Natural killer cell (primary cell): ENCODE data around the gene ZDHHC21. TPM values are rescaled to one million over a fixed set of nuclear protein-coding genes. Genes with fewer than 3 reads are reported as not detected.

Source experiments
- ATAC-seq, 3 donors: fragments of 150-1000 bp in 2 of 3; fragments of 200-7000 bp in 1 of 3; cut with Tn5 transposase; 1 replicate in 1 of 3; 2 replicates in 2 of 3; pipeline ENCODE4 v1.10.0; 2021; ENCODE audit warnings: mild to moderate bottlenecking in 2 of 3, moderate library complexity in 2 of 3
- DNase-seq, 2 donors: peaks; one replicate each; pipeline versions ENCODE4 v3.0.0 to v3.0.0-alpha.2; 2013 to 2021; ENCODE audit warnings: mixed read lengths in 1 of 2
- H3K27ac ChIP-seq: one replicate; pipeline ENCODE4 v1.5.1; 2013; ENCODE audit warnings: mild to moderate bottlenecking, low read length
- H3K27me3 ChIP-seq: one replicate; pipeline ENCODE4 v1.6.1; 2013; ENCODE audit warnings: low read length; ENCODE audit not compliant: control insufficient read depth, insufficient read depth
- H3K36me3 ChIP-seq: one replicate; pipeline ENCODE4 v1.6.1; 2013; ENCODE audit warnings: low read length; ENCODE audit not compliant: control insufficient read depth, insufficient read depth
- H3K4me1 ChIP-seq: one replicate; pipeline ENCODE4 v1.6.1; 2013; ENCODE audit warnings: low read length; ENCODE audit not compliant: control insufficient read depth, insufficient read depth
- H3K4me3 ChIP-seq: one replicate; pipeline ENCODE4 v1.5.1; 2013; ENCODE audit warnings: low read length
- H3K9me3 ChIP-seq: one replicate; pipeline ENCODE4 v1.6.1; 2013; ENCODE audit warnings: low read length; ENCODE audit not compliant: control insufficient read depth, insufficient read depth
- H3K27ac Mint-ChIP-seq, 2 donors: one replicate each; pipeline ENCODE4 v1.8.0; 2022; ENCODE audit warnings: mild to moderate bottlenecking in 2 of 2, mixed read lengths in 2 of 2, moderate library complexity in 1 of 2
- H3K27me3 Mint-ChIP-seq, 2 donors: one replicate each; pipeline ENCODE4 v1.8.0; 2022; ENCODE audit warnings: low read depth in 2 of 2, mixed read lengths in 2 of 2
- H3K36me3 Mint-ChIP-seq: one replicate; pipeline ENCODE4 v1.8.0; 2022; ENCODE audit warnings: mixed read lengths
- H3K4me1 Mint-ChIP-seq, 2 donors: one replicate each; pipeline ENCODE4 v1.8.0; 2022; ENCODE audit warnings: mixed read lengths in 2 of 2
- H3K4me3 Mint-ChIP-seq: one replicate; pipeline ENCODE4 v1.8.0; 2022; ENCODE audit warnings: mild to moderate bottlenecking, moderate library complexity, mixed read lengths
- H3K9me3 Mint-ChIP-seq, 2 donors: one replicate each; pipeline ENCODE4 v1.8.0; 2022; ENCODE audit warnings: mixed read lengths in 2 of 2
- CTCF ChIP-seq: fragments of 200-600 bp; IDR thresholded peaks from one replicate; pipeline ENCODE4 v1.8.0; 2022; ENCODE audit warnings: antibody characterized with exemption
- WGBS: methylation state at CpG from one replicate; pipeline ENCODE4 v1.1.7; 2013; ENCODE audit warnings: missing lambda C conversion rate; ENCODE audit not compliant: insufficient coverage; 5-methylcytosine and 5-hydroxymethylcytosine counted together
- intact Hi-C: fragments of 100-400 bp; cut with micrococcal nuclease; formaldehyde crosslinking; loops from one replicate; pipeline ENCODE4 v1.14.2; 2022
- total RNA-seq, 4 donors: library from RNA; stranded (reverse); fragments of 120-200 nt in 1 of 4; gene quantifications; one replicate each; pipeline versions ENCODE4 v1.2.3 to v1.2.4, GENCODE V29; 2013 to 2022

Gene ZDHHC21
- total RNA-seq, 3 donors from 2014 or later (not counting 1 experiment from before 2014, with no cell fraction given), result 9.2 to 17.8 (median 12.9) TPM

DNA sequence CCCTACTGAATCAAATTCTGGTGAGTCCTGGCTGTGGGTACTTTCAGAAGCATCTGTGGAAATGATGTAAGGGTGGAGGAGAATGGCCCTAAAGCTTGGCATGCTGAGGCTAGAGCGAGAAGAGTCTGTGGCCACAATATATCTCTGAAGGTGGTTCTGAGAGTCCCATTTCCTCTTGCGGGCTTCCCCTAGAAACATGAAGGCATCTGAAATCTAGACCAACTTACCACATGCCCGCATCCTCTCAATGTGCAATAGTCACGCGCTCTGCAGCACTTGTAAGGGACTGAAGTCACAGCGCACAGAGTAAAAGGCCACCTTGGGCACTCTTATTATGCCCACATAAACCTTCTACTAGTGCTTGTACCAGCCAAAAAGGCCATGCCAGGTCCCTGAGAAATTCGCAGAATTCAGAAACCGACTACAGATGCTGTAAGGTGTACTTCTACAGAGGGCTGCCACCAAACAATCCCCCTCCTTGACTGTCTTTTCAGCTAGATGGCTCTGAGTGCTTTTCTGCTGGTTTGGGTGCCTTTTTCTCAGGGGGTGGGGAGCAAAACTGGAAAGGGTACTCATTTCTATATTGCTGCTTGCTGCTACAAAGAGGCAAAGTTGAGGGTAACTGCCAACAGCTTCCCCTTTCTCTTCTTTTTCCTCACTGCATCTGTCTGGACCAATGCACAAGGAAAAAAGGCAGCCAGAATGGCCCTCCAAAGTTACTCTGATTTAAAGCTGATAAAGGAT, 107.3 kb downstream of the ZDHHC21 start:
- Histone ChIP-seq H3K4me1 (peaks cover 7% of the 10 kb centered on the region), H3K27ac (no peak overlapping the region), H3K27me3 (no peaks in the 10 kb centered on the region), H3K4me3 (no peak overlapping the region), H3K36me3 (no peaks in the 10 kb centered on the region), H3K9me3 (no peaks in the 10 kb centered on the region)
- peaks cover 8% of the 10 kb centered on the region for H3K36me3 Mint-ChIP-seq
- intact Hi-C loops, result no loop called here
- peak overlapping the region in 1 of 2 donors; percentile 76 for H3K27ac Mint-ChIP-seq
- peaks cover 0 to 2% of the 10 kb centered on the region in 2 donors for H3K9me3 Mint-ChIP-seq
- TF ChIP-seq CTCF, result no peak
- ATAC-seq (peak; percentile 62 to 89 (median 67)), DNase-seq (peak in 1 of 2 donors; percentile 40)
- H3K27me3 Mint-ChIP-seq, result peaks cover 0 to 8% of the 10 kb centered on the region in 2 donors
- 33% methylated on average over 8 of the region's 8 CpGs for WGBS
- H3K4me3 Mint-ChIP-seq, result peak overlapping the region; percentile 45
- peaks cover 25 to 41% of the 10 kb centered on the region in 2 donors for H3K4me1 Mint-ChIP-seq

DNA sequence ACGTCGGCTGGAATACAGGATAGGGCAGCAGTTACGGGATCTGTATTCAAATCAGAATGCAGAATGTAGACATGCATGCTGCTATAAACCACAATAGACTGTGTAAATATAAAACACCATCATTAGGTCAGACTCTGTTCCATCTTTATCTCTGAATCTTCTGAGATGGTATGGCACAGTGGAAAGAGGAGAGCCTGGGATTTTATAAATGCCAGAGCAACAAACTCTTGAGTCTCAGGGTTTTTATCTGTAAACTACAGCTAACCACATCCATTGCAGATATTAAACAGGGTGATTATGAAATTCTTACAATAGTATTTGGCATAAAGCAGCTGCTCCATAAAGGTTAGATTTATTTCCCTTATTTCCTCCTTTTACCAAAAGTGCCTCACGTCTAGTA, 108.7 kb downstream of the ZDHHC21 start:
- H3K36me3 Mint-ChIP-seq, result peaks cover 17% of the 10 kb centered on the region
- H3K4me3 ChIP-seq, result no peak overlapping the region
- DNase-seq (no peak), ATAC-seq (no peak)
- no peak for TF ChIP-seq CTCF
- no peak overlapping the region for H3K4me3 Mint-ChIP-seq
- H3K9me3 ChIP-seq, result no peaks in the 10 kb centered on the region
- 93% methylated on average over 3 of the region's 4 CpGs for WGBS
- peaks cover 25 to 41% of the 10 kb centered on the region in 2 donors for H3K4me1 Mint-ChIP-seq
- intact Hi-C loops, result no loop called here
- no peak overlapping the region for H3K27ac ChIP-seq
- H3K4me1 ChIP-seq, result peaks cover 7% of the 10 kb centered on the region
- peaks cover 3 to 6% of the 10 kb centered on the region in 2 donors for H3K9me3 Mint-ChIP-seq
- no peak overlapping the region for H3K27ac Mint-ChIP-seq
- no peaks in the 10 kb centered on the region for H3K27me3 ChIP-seq
- H3K27me3 Mint-ChIP-seq, result peaks cover 0 to 8% of the 10 kb centered on the region in 2 donors
- H3K36me3 ChIP-seq, result no peaks in the 10 kb centered on the region

- no peak overlapping the region for H3K4me3 ChIP-seq
- no peak for ATAC-seq
- H3K4me1 ChIP-seq, result no peaks in the 10 kb centered on the region
- peaks cover 2% of the 10 kb centered on the region for H3K27me3 ChIP-seq
- TF ChIP-seq CTCF, result no peak
- Mint-ChIP-seq H3K27ac (no peak overlapping the region), H3K4me3 (no peak overlapping the region), H3K36me3 (peaks cover 23% of the 10 kb centered on the region), H3K9me3 (peaks cover 12 to 19% of the 10 kb centered on the region in 2 donors), H3K27me3 (peaks cover 0 to 8% of the 10 kb centered on the region in 2 donors), H3K4me1 (no peaks in the 10 kb centered on the region)
- no peaks in the 10 kb centered on the region for H3K36me3 ChIP-seq
- H3K9me3 ChIP-seq, result peaks cover 8% of the 10 kb centered on the region
- H3K27ac ChIP-seq, result no peak overlapping the region
- DNase-seq, result no peak
- intact Hi-C loops, result no loop called here
Measured at GRCh38 chr9:14578030-14578429, 115.2 kb downstream of the ZDHHC21 start.

GRCh38 chr9:14574173-14574572, 119.1 kb downstream of the ZDHHC21 start:
- Histone ChIP-seq H3K4me3 (no peak overlapping the region), H3K36me3 (no peaks in the 10 kb centered on the region), H3K4me1 (no peaks in the 10 kb centered on the region), H3K9me3 (peaks cover 8% of the 10 kb centered on the region), H3K27ac (no peak overlapping the region), H3K27me3 (peaks cover 2% of the 10 kb centered on the region)
- ATAC-seq (no peak), DNase-seq (no peak)
- H3K4me3 Mint-ChIP-seq, result no peak overlapping the region
- H3K27ac Mint-ChIP-seq, result no peak overlapping the region
- intact Hi-C loops, result no loop called here
- H3K36me3 Mint-ChIP-seq, result peaks cover 20% of the 10 kb centered on the region
- H3K4me1 Mint-ChIP-seq, result no peaks in the 10 kb centered on the region
- TF ChIP-seq CTCF, result no peak
- H3K27me3 Mint-ChIP-seq, result no peaks in the 10 kb centered on the region
- H3K9me3 Mint-ChIP-seq, result peaks cover 6 to 24% of the 10 kb centered on the region in 2 donors
- 86% methylated on average over 1 of the region's 1 CpG for WGBS
